PC-9 (cell line): ENCODE results near the gene OR1S1. TPM values are rescaled to one million over a fixed set of nuclear protein-coding genes. Genes with fewer than 3 reads are reported as not detected.

Experiments
- BruUV-seq: library from RNA; stranded (reverse); fragments of 400-500 nt; replicated peaks from 2 replicates; lab custom pipeline; 2021; lab: Mats Ljungman, UMichigan
- CTCF ChIA-PET: fragments of 300-600 bp; sonication (Branson Sonifier 250); formaldehyde crosslinking; loops from one replicate; lab custom pipeline; 2022; ENCODE audit warnings: antibody characterized with exemption; lab: Charles Lee
- POLR2A ChIA-PET: fragments of 300-600 bp; sonication (Branson Sonifier 250); formaldehyde crosslinking; loops from one replicate; lab custom pipeline; 2022; ENCODE audit warnings: antibody characterized with exemption; ENCODE audit not compliant: unreplicated experiment; lab: Charles Lee
- DNase-seq, 2 experiments: peaks; one replicate each; pipeline versions ENCODE4 v3.0.0 to v3.0.0-alpha.2; 2015 to 2022; ENCODE audit warnings: mixed read lengths in 1 of 2
- H2AFZ ChIP-seq: fragments of 200-600 bp; sonication (generic); 2 replicates; pipeline ENCODE4 v1.8.1; 2017; ENCODE audit warnings: antibody characterized with exemption
- H3F3A ChIP-seq: fragments of 200-600 bp; sonication (generic); 2 replicates; pipeline ENCODE4 v1.8.1; 2017; ENCODE audit warnings: antibody characterized with exemption, mild to moderate bottlenecking, low read depth; ENCODE audit not compliant: insufficient read depth
- H3K27ac ChIP-seq: fragments of 200-600 bp; sonication (generic); 2 replicates; pipeline ENCODE4 v1.6.1; 2016; ENCODE audit warnings: mixed run types
- H3K27me3 ChIP-seq: fragments of 200-600 bp; sonication (generic); 2 replicates; pipeline ENCODE4 v1.6.1; 2016; ENCODE audit warnings: low read depth, mixed run types; ENCODE audit not compliant: insufficient read depth
- H3K36me3 ChIP-seq: fragments of 200-600 bp; sonication (generic); 2 replicates; pipeline ENCODE4 v1.6.1; 2016; ENCODE audit warnings: low read depth, mixed run types
- H3K4me1 ChIP-seq: fragments of 200-600 bp; sonication (generic); replicated peaks from 2 replicates; pipeline ENCODE4 v1.6.1; 2016; ENCODE audit warnings: mixed run types; ENCODE audit not compliant: insufficient read depth
- H3K4me2 ChIP-seq: fragments of 200-600 bp; sonication (generic); 2 replicates; pipeline ENCODE4 v1.6.1; 2017; ENCODE audit warnings: mixed run types
- H3K4me3 ChIP-seq: fragments of 200-600 bp; sonication (generic); 2 replicates; pipeline ENCODE4 v1.6.1; 2016; ENCODE audit warnings: mixed run types
- H3K79me2 ChIP-seq: fragments of 200-600 bp; sonication (generic); 2 replicates; pipeline ENCODE4 v1.6.1; 2017; ENCODE audit warnings: low read depth, mixed run types
- H3K9me2 ChIP-seq: fragments of 200-600 bp; sonication (generic); 2 replicates; pipeline ENCODE4 v1.8.1; 2017; ENCODE audit warnings: mild to moderate bottlenecking; ENCODE audit not compliant: insufficient read depth
- H3K9me3 ChIP-seq: fragments of 200-600 bp; sonication (generic); 2 replicates; pipeline ENCODE4 v1.8.1; 2016; ENCODE audit warnings: low read depth; ENCODE audit not compliant: insufficient read depth
- H4K20me1 ChIP-seq: fragments of 200-600 bp; sonication (generic); 2 replicates; pipeline ENCODE4 v1.8.1; 2017; ENCODE audit not compliant: insufficient read depth
- CTCF ChIP-seq: fragments of 200-600 bp; sonication (generic); conservative IDR thresholded peaks from 2 replicates; pipeline ENCODE4 v1.6.1; 2017; ENCODE audit warnings: mixed run types, antibody characterized with exemption, mild to moderate bottlenecking, moderate library complexity
- EZH2 ChIP-seq: fragments of 200-600 bp; sonication (generic); IDR thresholded peaks from 2 replicates; pipeline ENCODE4 v1.8.0; 2017; ENCODE audit warnings: antibody characterized with exemption, low read depth
- intact Hi-C: fragments of 100-400 bp; cut with micrococcal nuclease; formaldehyde crosslinking; loops from one replicate; pipeline ENCODE4 v1.10.0; 2022; ENCODE audit not compliant: unreplicated experiment
- total RNA-seq: library from RNA; stranded (reverse); gene quantifications from 2 replicates; pipeline ENCODE4 v1.2.3, GENCODE V29; 2021

The OR1S1 gene
- total RNA-seq, 1 experiment from 2014 or later: not detected

GRCh38 chr11:58254936-58255335 is 42.4 kb downstream of the OR1S1 start:
- no peak overlapping the region for H3K4me3 ChIP-seq
- H3K9me3 ChIP-seq: no peaks in the 10 kb centered on the region
- intact Hi-C loops: no loop called here
- H2AFZ ChIP-seq: no peak overlapping the region
- H3K36me3 ChIP-seq: no peaks in the 10 kb centered on the region
- H3K27ac ChIP-seq: no peak overlapping the region
- H3K4me1 ChIP-seq: no peaks in the 10 kb centered on the region
- no peaks in the 10 kb centered on the region for H4K20me1 ChIP-seq
- ChIA-PET CTCF (no interaction called here), POLR2A (no interaction called here)
- no peak for DNase-seq
- no peaks in the 10 kb centered on the region for H3F3A ChIP-seq
- H3K79me2 ChIP-seq: no peaks in the 10 kb centered on the region
- no peaks in the 10 kb centered on the region for H3K27me3 ChIP-seq
- TF ChIP-seq EZH2 (no peak), CTCF (no peak)
- BruUV-seq: no TSS peak
- no peak overlapping the region for H3K4me2 ChIP-seq
- no peaks in the 10 kb centered on the region; the same call in 1 of the 2 replicates for H3K9me2 ChIP-seq

- H2AFZ ChIP-seq: no peak overlapping the region
- no peaks in the 10 kb centered on the region for H3F3A ChIP-seq
- no peak overlapping the region for H3K4me2 ChIP-seq
- no TSS peak for BruUV-seq
- POLR2A ChIA-PET: no interaction called here
- no peak for DNase-seq
- H4K20me1 ChIP-seq: no peaks in the 10 kb centered on the region
- no peaks in the 10 kb centered on the region for H3K4me1 ChIP-seq
- no peaks in the 10 kb centered on the region for H3K79me2 ChIP-seq
- H3K9me2 ChIP-seq: peaks cover 3% of the 10 kb centered on the region; the same call in 1 of the 2 replicates
- H3K27me3 ChIP-seq: no peaks in the 10 kb centered on the region
- CTCF ChIA-PET: no interaction called here
- H3K9me3 ChIP-seq: no peaks in the 10 kb centered on the region
- TF ChIP-seq EZH2: no peak
- no peak for TF ChIP-seq CTCF
- intact Hi-C loops: no loop called here
- H3K36me3 ChIP-seq: no peaks in the 10 kb centered on the region
- H3K4me3 ChIP-seq: no peak overlapping the region
- H3K27ac ChIP-seq: no peak overlapping the region
These were observed 47.5 kb downstream of the OR1S1 start for GRCh38 chr11:58259983-58260382.

Other genes starting within 250 kb of the OR1S1 start
- gene OR9Q1, start 188.8 kb upstream of the OR1S1 start, total RNA-seq: not detected in 2 replicates
- not detected in 2 replicates for gene OR6Q1, start 181.8 kb upstream of the OR1S1 start, total RNA-seq
- gene OR9I1, start 87.2 kb upstream of the OR1S1 start, total RNA-seq: not detected in 2 replicates
- not detected in 2 replicates for gene OR9Q2, start 23.6 kb upstream of the OR1S1 start, total RNA-seq
- not detected in 2 replicates for gene OR1S2, start 8.6 kb upstream of the OR1S1 start, total RNA-seq
- gene OR10Q1, start 16.2 kb downstream of the OR1S1 start, total RNA-seq: not detected in 2 replicates
- not detected in 2 replicates for gene OR10W1, start 55.5 kb downstream of the OR1S1 start, total RNA-seq
- not detected in 2 replicates for gene OR5B17, start 146.3 kb downstream of the OR1S1 start, total RNA-seq
- gene OR5B3, start 194.2 kb downstream of the OR1S1 start, total RNA-seq: not detected in 2 replicates
- not detected in 2 replicates for gene OR5B2, start 215.4 kb downstream of the OR1S1 start, total RNA-seq
- not detected in 2 replicates for gene OR5B12, start 229.5 kb downstream of the OR1S1 start, total RNA-seq